ENCODE data around the gene AKAP13.
"Not testable (repeated sequence)": the region's sequence is repeated elsewhere in the genome, so short reads cannot be mapped to it uniquely, and the experiment has no call there.

AKAP13 gene

GRCh38 chr15:85792102-85792731 lies 411.8 kb downstream of the AKAP13 start:
- no peak for DNase-seq (ENCODE audit: low read depth)
- H3K4me3 ChIP-seq (ENCODE audit: low read depth, low read length), result no peak overlapping the region
- TF ChIP-seq, protein P1, sequence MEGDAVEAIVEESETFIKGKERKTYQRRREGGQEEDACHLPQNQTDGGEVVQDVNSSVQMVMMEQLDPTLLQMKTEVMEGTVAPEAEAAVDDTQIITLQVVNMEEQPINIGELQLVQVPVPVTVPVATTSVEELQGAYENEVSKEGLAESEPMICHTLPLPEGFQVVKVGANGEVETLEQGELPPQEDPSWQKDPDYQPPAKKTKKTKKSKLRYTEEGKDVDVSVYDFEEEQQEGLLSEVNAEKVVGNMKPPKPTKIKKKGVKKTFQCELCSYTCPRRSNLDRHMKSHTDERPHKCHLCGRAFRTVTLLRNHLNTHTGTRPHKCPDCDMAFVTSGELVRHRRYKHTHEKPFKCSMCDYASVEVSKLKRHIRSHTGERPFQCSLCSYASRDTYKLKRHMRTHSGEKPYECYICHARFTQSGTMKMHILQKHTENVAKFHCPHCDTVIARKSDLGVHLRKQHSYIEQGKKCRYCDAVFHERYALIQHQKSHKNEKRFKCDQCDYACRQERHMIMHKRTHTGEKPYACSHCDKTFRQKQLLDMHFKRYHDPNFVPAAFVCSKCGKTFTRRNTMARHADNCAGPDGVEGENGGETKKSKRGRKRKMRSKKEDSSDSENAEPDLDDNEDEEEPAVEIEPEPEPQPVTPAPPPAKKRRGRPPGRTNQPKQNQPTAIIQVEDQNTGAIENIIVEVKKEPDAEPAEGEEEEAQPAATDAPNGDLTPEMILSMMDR (IDR thresholded peaks at IDR 0.05; ENCODE audit: low read depth, low read length, missing control alignments), result no peak
- in situ Hi-C loops (cut with HindIII; ENCODE audit: low sequenced_read_pairs), result no loop called here

- DNase-seq (ENCODE audit: low read depth), result no peak
- TF ChIP-seq, protein P1 (IDR thresholded peaks at IDR 0.05; ENCODE audit: low read depth, low read length, missing control alignments), result no peak
- peak overlapping the region; percentile 70 for H3K4me3 ChIP-seq (ENCODE audit: low read depth, low read length)
- in situ Hi-C loops (cut with HindIII; ENCODE audit: low sequenced_read_pairs), result no loop called here
These were observed 412.6 kb downstream of the AKAP13 start for GRCh38 chr15:85792912-85793590.

DNA sequence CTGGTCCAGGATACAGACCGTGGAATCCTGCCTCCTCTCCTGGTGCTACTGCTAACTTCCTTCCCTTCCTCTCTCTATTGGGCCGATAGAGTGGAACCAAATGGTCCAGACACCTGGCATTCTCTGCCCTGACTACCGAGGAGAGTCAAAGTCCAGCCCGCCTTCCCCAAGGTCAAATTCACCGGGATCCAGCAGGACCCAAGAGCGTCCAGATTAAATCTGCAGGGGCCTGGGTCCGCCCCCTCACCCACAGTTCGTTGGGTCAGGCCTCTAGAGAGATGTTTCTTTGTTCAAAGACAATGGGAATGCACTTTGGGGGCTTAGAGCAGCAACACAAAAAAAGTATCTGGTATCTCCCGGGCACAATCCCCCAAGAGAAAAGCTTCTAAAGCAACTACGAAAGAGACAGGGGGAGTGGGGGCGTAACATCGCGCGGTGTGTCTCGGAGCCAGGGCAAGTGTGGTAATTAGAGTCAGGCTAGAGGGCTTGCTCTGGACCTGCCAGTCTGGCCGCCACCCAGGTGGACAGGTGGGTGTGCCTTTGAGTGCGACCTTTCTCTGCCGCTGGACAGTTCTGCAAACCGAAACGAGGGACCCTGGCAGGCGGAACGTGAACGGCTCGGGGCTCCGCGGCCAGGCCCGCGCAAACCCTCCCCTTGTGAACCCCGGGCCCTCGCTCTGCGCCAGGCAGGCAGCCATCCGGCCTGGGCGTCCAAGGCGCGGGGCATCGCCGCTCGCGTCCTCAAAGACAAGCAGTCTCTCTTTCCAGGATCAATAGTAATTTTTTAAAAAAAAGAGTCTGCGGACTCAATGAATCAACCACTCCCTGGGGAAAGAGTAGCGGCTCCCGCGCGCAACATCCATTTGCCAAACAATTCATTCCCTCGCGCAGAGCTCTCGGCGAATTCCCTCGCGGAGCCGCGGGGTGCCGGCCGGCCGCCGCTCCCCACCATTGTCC lies 413.5 kb downstream of the AKAP13 start:
- in situ Hi-C loops (cut with HindIII; ENCODE audit: low sequenced_read_pairs), result no loop called here
- DNase-seq (ENCODE audit: low read depth), result no peak
- TF ChIP-seq, protein P1 (IDR thresholded peaks at IDR 0.05; ENCODE audit: low read depth, low read length, missing control alignments), result no peak

DNA sequence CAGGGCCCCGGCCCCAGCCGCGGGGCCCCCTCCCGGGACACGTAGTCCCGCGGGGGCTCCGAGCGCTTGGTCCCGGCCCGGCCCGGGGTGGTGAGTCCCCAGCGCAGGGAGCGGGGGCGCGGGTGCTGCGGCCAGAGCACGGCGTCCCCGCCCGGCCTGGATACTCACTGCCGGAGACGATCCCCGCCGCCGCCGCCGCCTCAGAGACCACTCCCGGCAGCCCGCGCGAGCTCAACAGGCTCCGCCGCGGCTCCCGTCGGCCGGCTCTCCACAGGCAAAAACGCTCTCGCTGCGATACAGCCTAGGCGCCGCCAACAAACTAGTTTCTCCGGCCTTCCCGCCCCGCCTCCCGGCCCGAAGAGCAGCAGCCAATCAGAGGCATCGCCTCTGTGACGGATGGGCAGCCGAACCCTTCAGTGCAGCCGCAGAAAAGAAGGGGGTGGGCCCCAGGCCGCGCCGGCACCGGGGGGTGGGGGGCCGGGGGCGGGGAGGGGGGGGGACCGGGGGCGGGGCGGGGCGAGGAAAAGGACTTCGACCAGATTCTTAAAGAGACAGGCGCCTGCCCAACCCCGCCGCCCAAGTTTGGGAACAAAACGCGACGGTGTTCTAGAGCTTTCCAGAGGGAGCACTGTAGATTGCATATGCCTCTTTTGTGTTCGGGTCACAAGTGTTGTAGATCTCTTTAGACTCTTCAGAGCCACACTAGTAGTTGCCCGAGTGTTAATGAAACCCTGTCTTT lies 414.4 kb downstream of the AKAP13 start, which contains the start of gene KLHL25:
TSS of gene KLHL25 (minus strand) at position 328 of the 739 bp plus-strand sequence. CDS start 25,115 bp downstream, outside the sequence.
- peak; percentile 82 for DNase-seq (ENCODE audit: low read depth)
- in situ Hi-C loops (cut with HindIII; ENCODE audit: low sequenced_read_pairs), result no loop called here
- TF ChIP-seq, protein P1 (IDR thresholded peaks at IDR 0.05; ENCODE audit: low read depth, low read length, missing control alignments), result no peak
- H3K4me3 ChIP-seq (ENCODE audit: low read depth, low read length), result peak within 1 kb of the TSS; percentile 70

More for the DNA sequence above, 413.5 kb downstream of the AKAP13 start:
- H3K4me3 ChIP-seq (ENCODE audit: low read depth, low read length), result peak overlapping the region; percentile 70

- DNase-seq (ENCODE audit: low read depth), result no peak
- in situ Hi-C loops (cut with HindIII; ENCODE audit: low sequenced_read_pairs), result no loop called here
- TF ChIP-seq, protein P1 (IDR thresholded peaks at IDR 0.05; ENCODE audit: low read depth, low read length, missing control alignments), result no peak
- peak overlapping the region; percentile 70 for H3K4me3 ChIP-seq (ENCODE audit: low read depth, low read length)
These were observed 415.2 kb downstream of the AKAP13 start for GRCh38 chr15:85795337-85796305.

DNA sequence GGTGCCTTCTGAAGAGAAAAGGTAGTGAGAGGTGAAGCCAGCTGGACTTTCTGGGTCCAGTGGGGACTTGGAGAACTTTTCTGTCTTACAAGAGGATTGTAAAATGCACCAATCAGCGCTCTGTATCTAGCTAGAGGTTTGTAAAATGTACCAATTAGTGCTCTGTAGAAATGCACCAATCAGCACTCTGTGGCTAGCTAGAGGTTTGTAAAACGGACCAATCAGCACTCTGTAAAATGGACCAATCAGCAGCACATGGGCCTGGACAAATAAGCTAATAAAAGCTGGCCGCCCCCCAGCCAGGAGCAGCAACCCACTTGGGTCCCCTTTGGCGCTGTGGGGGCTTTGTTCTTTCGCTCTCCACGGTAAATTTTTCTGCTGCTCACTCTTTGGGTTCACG lies 416.0 kb downstream of the AKAP13 start:
- DNase-seq (ENCODE audit: low read depth); H3K4me3 ChIP-seq (ENCODE audit: low read depth, low read length); in situ Hi-C loops (cut with HindIII; ENCODE audit: low sequenced_read_pairs): not testable (repeated sequence)
